WTC11 (cell line): ENCODE results near the gene OSGEP. TPM values are rescaled to one million over a fixed set of nuclear protein-coding genes. Genes with fewer than 3 reads are reported as not detected.

ENCODE experiments used
- ATAC-seq: fragments of 200-7000 bp; cut with Tn5 transposase; 2 replicates; pipeline ENCODE4 v1.10.0; 2021; ENCODE audit warnings: mild to moderate bottlenecking, moderate library complexity
- CTCF ChIA-PET: fragments of 300-600 bp; sonication (Branson Sonifier 250); formaldehyde crosslinking; loops from one replicate; lab custom pipeline; 2021; ENCODE audit warnings: antibody characterized with exemption; lab: Charles Lee
- POLR2A ChIA-PET: fragments of 350-600 bp; sonication (Branson Sonifier 250); formaldehyde crosslinking; loops from one replicate; lab custom pipeline; 2021; ENCODE audit warnings: antibody characterized with exemption; lab: Charles Lee
- DNase-seq: peaks from one replicate; pipeline ENCODE4 v3.0.0; 2021; ENCODE audit warnings: low spot score
- H3K27ac Mint-ChIP-seq: 2 replicates; pipeline ENCODE4 v1.8.0; 2021; ENCODE audit warnings: mixed read lengths
- H3K27me3 Mint-ChIP-seq: 2 replicates; pipeline ENCODE4 v1.8.0; 2021; ENCODE audit warnings: low read depth, mild to moderate bottlenecking, moderate library complexity, mixed read lengths
- H3K36me3 Mint-ChIP-seq: 2 replicates; pipeline ENCODE4 v1.8.0; 2021; ENCODE audit warnings: mixed read lengths
- H3K4me1 Mint-ChIP-seq: 2 replicates; pipeline ENCODE4 v1.8.0; 2022; ENCODE audit warnings: mixed read lengths
- H3K4me3 Mint-ChIP-seq: 2 replicates; pipeline ENCODE4 v1.8.0; 2021; ENCODE audit warnings: mild to moderate bottlenecking, moderate library complexity, mixed read lengths
- H3K9me3 Mint-ChIP-seq: 2 replicates; pipeline ENCODE4 v1.8.0; 2021; ENCODE audit warnings: mixed read lengths
- CDX4 ChIP-seq: fragments of 250-450 bp; sonication (Bioruptor Pico); IDR thresholded peaks from 2 replicates; pipeline ENCODE4 v1.9.0; 2021; ENCODE audit warnings: moderate library complexity, mild to moderate bottlenecking, inconsistent platforms, borderline replicate concordance
- E2F1 ChIP-seq: sonication (generic); formaldehyde crosslinking; IDR thresholded peaks from 2 replicates; pipeline ENCODE4 v1.8.0; 2022; ENCODE audit warnings: mild to moderate bottlenecking, missing genetic modification reagents
- E2F5 ChIP-seq: sonication (generic); formaldehyde crosslinking; IDR thresholded peaks from 2 replicates; pipeline ENCODE4 v1.8.1; 2022; ENCODE audit warnings: mild to moderate bottlenecking, moderate library complexity, missing genetic modification reagents
- ETV6 ChIP-seq: sonication (generic); formaldehyde crosslinking; IDR thresholded peaks from 2 replicates; pipeline ENCODE4 v1.8.1; 2022; ENCODE audit warnings: mild to moderate bottlenecking, missing genetic modification reagents
- FOXP1 ChIP-seq: sonication (generic); formaldehyde crosslinking; IDR thresholded peaks from 2 replicates; pipeline ENCODE4 v1.8.0; 2022; ENCODE audit warnings: missing genetic modification reagents, mild to moderate bottlenecking, moderate library complexity, borderline replicate concordance
- GRHL2 ChIP-seq: fragments of 250-450 bp; sonication (Bioruptor Pico); IDR thresholded peaks from 2 replicates; pipeline ENCODE4 v1.8.0; 2022; ENCODE audit warnings: mild to moderate bottlenecking, moderate library complexity; ENCODE audit not compliant: insufficient replicate concordance, severe bottlenecking
- HMGXB4 ChIP-seq: sonication (generic); formaldehyde crosslinking; IDR thresholded peaks from 2 replicates; pipeline ENCODE4 v1.8.1; 2023; ENCODE audit warnings: mild to moderate bottlenecking, moderate library complexity, missing genetic modification reagents
- IRF2 ChIP-seq: sonication (generic); formaldehyde crosslinking; IDR thresholded peaks from 2 replicates; pipeline ENCODE4 v1.8.0; 2022; ENCODE audit warnings: low read depth, missing genetic modification reagents, borderline replicate concordance
- KAT7 ChIP-seq: sonication (generic); formaldehyde crosslinking; IDR thresholded peaks from 2 replicates; pipeline ENCODE4 v1.8.1; 2023; ENCODE audit warnings: missing genetic modification reagents, mild to moderate bottlenecking, borderline replicate concordance
- MAX ChIP-seq: sonication (generic); formaldehyde crosslinking; IDR thresholded peaks from 2 replicates; pipeline ENCODE4 v1.8.0; 2022; ENCODE audit warnings: mild to moderate bottlenecking, missing genetic modification reagents
- NFATC4 ChIP-seq: fragments of 250-450 bp; sonication (Bioruptor Pico); IDR thresholded peaks from 2 replicates; pipeline ENCODE4 v1.9.0; 2021; ENCODE audit warnings: mild to moderate bottlenecking
- RELA ChIP-seq: sonication (generic); formaldehyde crosslinking; IDR thresholded peaks from 2 replicates; pipeline ENCODE4 v1.8.1; 2022; ENCODE audit warnings: missing genetic modification reagents, mild to moderate bottlenecking, borderline replicate concordance
- TEAD4 ChIP-seq: sonication (generic); formaldehyde crosslinking; IDR thresholded peaks from 2 replicates; pipeline ENCODE4 v1.8.0; 2022; ENCODE audit warnings: mild to moderate bottlenecking, missing genetic modification reagents
- ZBTB43 ChIP-seq: sonication (generic); formaldehyde crosslinking; IDR thresholded peaks from 2 replicates; pipeline ENCODE4 v1.8.1; 2023; ENCODE audit warnings: mild to moderate bottlenecking, missing genetic modification reagents
- ZNF263 ChIP-seq: sonication (generic); formaldehyde crosslinking; IDR thresholded peaks from 2 replicates; pipeline ENCODE4 v1.8.1; 2022; ENCODE audit warnings: low read depth, mild to moderate bottlenecking, moderate library complexity, missing genetic modification reagents
- ZNF532 ChIP-seq: fragments of 250-450 bp; sonication (Bioruptor Pico); IDR thresholded peaks from 2 replicates; pipeline ENCODE4 v1.9.0; 2021; ENCODE audit warnings: mild to moderate bottlenecking, borderline replicate concordance
- ZSCAN18 ChIP-seq: fragments of 250-450 bp; sonication (Bioruptor Pico); IDR thresholded peaks from 2 replicates; pipeline ENCODE4 v2.1.2; 2022; ENCODE audit warnings: mild to moderate bottlenecking, moderate library complexity
- total RNA-seq: library from RNA; stranded (reverse); gene quantifications from 3 replicates; pipeline ENCODE4 v1.2.3, GENCODE V29; 2021

OSGEP gene
- total RNA-seq, 1 experiment from 2014 or later = 40.0 TPM

- TF ChIP-seq E2F1 (CRISPR knock-in tag) = no peak
- no peak for TF ChIP-seq ETV6 (CRISPR knock-in tag)
- TF ChIP-seq ZSCAN18 = no peak
- TF ChIP-seq IRF2 (CRISPR knock-in tag) = no peak
- no peak for TF ChIP-seq RELA (CRISPR knock-in tag)
- TF ChIP-seq NFATC4 = no peak
- no peak for TF ChIP-seq MAX (CRISPR knock-in tag)
- no peak for TF ChIP-seq FOXP1 (CRISPR knock-in tag)
Observed at GRCh38 chr14:20412411-20412810, 42.2 kb downstream of the OSGEP start (continued).

GRCh38 chr14:20409226-20409625, 45.4 kb downstream of the OSGEP start:
- POLR2A ChIA-PET = no interaction called here
- no peak overlapping the region for H3K27ac Mint-ChIP-seq
- H3K4me3 Mint-ChIP-seq = no peak overlapping the region
- peaks cover 11% of the 10 kb centered on the region for H3K4me1 Mint-ChIP-seq
- CTCF ChIA-PET = no interaction called here
- peaks cover 16% of the 10 kb centered on the region for H3K36me3 Mint-ChIP-seq
- ATAC-seq (no peak), DNase-seq (no peak)
- no peaks in the 10 kb centered on the region for H3K9me3 Mint-ChIP-seq
- no peak for TF ChIP-seq ZNF263 (CRISPR knock-in tag)
- no peaks in the 10 kb centered on the region for H3K27me3 Mint-ChIP-seq

GRCh38 chr14:20403521-20403920, 51.1 kb downstream of the OSGEP start:
- H3K36me3 Mint-ChIP-seq = peaks cover 29% of the 10 kb centered on the region
- ChIA-PET CTCF (interaction anchor here (3.0 kb wide), 1 partner anchor 12 kb away, joined by 9 read pairs; no protein-coding TSS in a partner anchor), POLR2A (no interaction called here)
- no peaks in the 10 kb centered on the region for H3K4me1 Mint-ChIP-seq
- H3K4me3 Mint-ChIP-seq = no peak overlapping the region
- no peak overlapping the region for H3K27ac Mint-ChIP-seq
- H3K27me3 Mint-ChIP-seq = no peaks in the 10 kb centered on the region
- no peaks in the 10 kb centered on the region for H3K9me3 Mint-ChIP-seq
- ATAC-seq (no peak), DNase-seq (no peak)
- TF ChIP-seq ZNF263 (CRISPR knock-in tag) (no peak), ZNF532 (CRISPR knock-in tag) (no peak), CDX4 (CRISPR knock-in tag) (no peak), HMGXB4 (CRISPR knock-in tag) (no peak), E2F5 (no peak), NFATC4 (no peak), TEAD4 (CRISPR knock-in tag) (no peak), ZBTB43 (no peak), GRHL2 (CRISPR knock-in tag) (no peak), KAT7 (CRISPR knock-in tag) (no peak)
- TF ChIP-seq, all 79 proteins: peak for 0
